Measurements from ENCODE around the gene UFD1. TPM values are rescaled to one million over a fixed set of nuclear protein-coding genes. Genes with fewer than 3 reads are reported as not detected.

UFD1 gene
- total and polyA plus RNA-seq, 9 of the 15 experiments (the other 6 are each of a cell fraction or from before 2014, with no cell fraction given), result 238 to 645 (median 363) TPM

GRCh38 chr22:19467912-19468311 is 11.1 kb downstream of the UFD1 start:
- H3K9me3 ChIP-seq (replicated peaks; ENCODE audit: control insufficient read depth, insufficient read depth, low read depth, low read length), result no peaks in the 10 kb centered on the region
- H3K79me2 ChIP-seq (ENCODE audit: control insufficient read depth, insufficient read depth, low read length), result peaks cover 7% of the 10 kb centered on the region
- POLR2A ChIA-PET, result interaction anchor here (0.7 to 13.6 kb wide), 10 partner anchors 11 to 295 kb away, joined by 3 to 148 read pairs (median 4); partner anchors contain the start of genes CDC45, HIRA, MRPL40 and UFD1
- no peak for FAIRE-seq
- H4K20me1 ChIP-seq (replicated peaks; ENCODE audit: control insufficient read depth, insufficient read depth, low read length), result peaks cover 23% of the 10 kb centered on the region
- H3K36me3 ChIP-seq (ENCODE audit: control insufficient read depth, insufficient read depth, low read length), result peaks cover 100% of the 10 kb centered on the region
- no peak overlapping the region for H2AFZ ChIP-seq (ENCODE audit: low read depth, low read length)
- no peak overlapping the region for H3K9ac ChIP-seq (ENCODE audit: insufficient read depth in 1 of 2, low read depth in 2 of 2, low read length in 2 of 2)
- no peak overlapping the region for H3K4me2 ChIP-seq (ENCODE audit: insufficient read depth, low read length)
- no peaks in the 10 kb centered on the region for H3K4me1 ChIP-seq (replicated peaks in 1 of 2; ENCODE audit: control insufficient read depth in 2 of 2, insufficient read depth in 2 of 2, low read length in 2 of 2)
- no peak overlapping the region for H3K27ac ChIP-seq (ENCODE audit: extremely low read depth, low read depth, low read length)
- intact Hi-C loops (cut with micrococcal nuclease) (no loop called here), in situ Hi-C loops (cut with MboI) (no loop called here)
- BruUV-seq (replicated peaks), result no TSS peak
- H3K4me3 ChIP-seq, result no peak overlapping the region
- 0 out of 2 replicates have a peak, but pooled peaks have one; percentile 61 for TF ChIP-seq ZKSCAN1 (IDR thresholded peaks at IDR 0.05; ENCODE audit: low read depth, low read length)
- TF ChIP-seq MED1 (CRISPR knock-in tag; IDR thresholded peaks at IDR 0.05; ENCODE audit: borderline replicate concordance), result peak; percentile 68; the same call in 1 of the 2 replicates
- peak; percentile 3 for TF ChIP-seq SP2 (IDR thresholded peaks at IDR 0.05; ENCODE audit: extremely low read depth, low read depth, low read length, poor library complexity, severe bottlenecking)
- TF ChIP-seq SMC3 (conservative IDR thresholded peaks at IDR 0.05; ENCODE audit: insufficient read depth, low read depth, low read length), result 0 out of 2 replicates have a peak, but pooled peaks have one; percentile 5
- TF ChIP-seq ATF2 (CRISPR knock-in tag; IDR thresholded peaks at IDR 0.05), result 0 out of 2 replicates have a peak, but pooled peaks have one; percentile 16
- TF ChIP-seq EWSR1 (IDR thresholded peaks at IDR 0.05; ENCODE audit: borderline replicate concordance, low read depth, partially characterized antibody), result no peak
- TF ChIP-seq ZNF76 (CRISPR knock-in tag; IDR thresholded peaks at IDR 0.05; ENCODE audit: borderline replicate concordance), result no peak
- no peak for TF ChIP-seq NFYB (IDR thresholded peaks at IDR 0.05; ENCODE audit: extremely low read depth, insufficient read length)
- TF ChIP-seq MECOM (CRISPR knock-in tag; IDR thresholded peaks at IDR 0.05), result no peak
- peak; percentile 59; the same call in 1 of the 2 replicates for TF ChIP-seq ZC3H4 (CRISPR knock-in tag; IDR thresholded peaks at IDR 0.05; ENCODE audit: borderline replicate concordance)
- H3K9me1 ChIP-seq (ENCODE audit: control insufficient read depth, insufficient read depth, low read length), result peaks cover 9% of the 10 kb centered on the region
- CTCF ChIA-PET (ENCODE audit: low intra/inter-chr PET ratio), result no interaction called here
- WGBS (ENCODE audit: insufficient coverage, low coverage, missing lambda C conversion rate), result 91% methylated on average over 6 of the region's 6 CpGs
- no peak for DNase-seq (ENCODE audit: extremely low read depth in 1 of 4, low spot score in 3 of 4)
- ATAC-seq, result no peak
- H3K27me3 ChIP-seq (ENCODE audit: control insufficient read depth in 2 of 2, insufficient read depth in 2 of 2, low read length in 2 of 2), result no peaks in the 10 kb centered on the region
